H1 (cell line): ENCODE data around the gene PDGFB. TPM values are rescaled to one million over a fixed set of nuclear protein-coding genes. Genes with fewer than 3 reads are reported as not detected.

Experiments
- CBX5 ChIP-seq: fragments of 300-800, 300-1000 bp; sonication (generic); IDR thresholded peaks from 2 replicates; pipeline ENCODE4 v1.7.1; 2016; ENCODE audit warnings: antibody characterized with exemption, low read length, low read depth
- JUN ChIP-seq: IDR thresholded peaks from 2 replicates; pipeline ENCODE4 v1.6.1; 2011; ENCODE audit warnings: low read depth, mild to moderate bottlenecking, improper control_type of control experiment, low read length
- KDM1A ChIP-seq: fragments of 200-600, 300-600 bp; sonication (generic); IDR thresholded peaks from 2 replicates; pipeline ENCODE4 v1.7.1; 2016; ENCODE audit warnings: mild to moderate bottlenecking, low read length, borderline replicate concordance
- USF2 ChIP-seq: IDR thresholded peaks from 2 replicates; pipeline ENCODE4 v1.6.1; 2011; ENCODE audit warnings: low read length, improper control_type of control experiment
- YY1 ChIP-seq: IDR thresholded peaks from 2 replicates; pipeline ENCODE4 v1.6.1; 2011; ENCODE audit warnings: low read depth, mild to moderate bottlenecking, low read length
- polyA plus RNA-seq, 7 experiments: library from polyadenylated mRNA; depleted of rRNA in 3 of 7; stranded (reverse) in 5 of 7; unstranded in 2 of 7; fragments of >200 nt in 5 of 7; fragments of 200-250 nt in 2 of 7; gene quantifications; 1 replicate in 5 of 7; 2 replicates in 1 of 7; 4 replicates in 1 of 7; pipeline versions ENCODE4 v1.2.1 to v1.2.3, GENCODE V29; 2011 to 2013; ENCODE audit warnings: missing spikeins in 2 of 7, mixed read lengths in 2 of 7
- total RNA-seq: library from RNA; stranded (reverse); fragmentation: NEBNext Ultra II Directional; extraction: Animal tissue kit (Norgen Biotek cat#: 25700); gene quantifications from 2 replicates; pipeline ENCODE4 v1.2.1, GENCODE V29; 2021

The PDGFB gene
- total and polyA plus RNA-seq, 2 of the 8 experiments (the other 6 are each of a cell fraction or from before 2014, with no cell fraction given): 3.9 to 8.5 TPM

- TF ChIP-seq USF2 (no peak), YY1 (no peak), CBX5 (no peak), JUN (no peak), KDM1A (no peak)
Observed at GRCh38 chr22:39231197-39231950, 13.4 kb downstream of the PDGFB start (continued).
